ENCODE measurements around the gene MAP2K5. TPM values are rescaled to one million over a fixed set of nuclear protein-coding genes. Genes with fewer than 3 reads are reported as not detected.

Gene MAP2K5
- total and polyA plus RNA-seq, 10 of the 15 experiments (the other 5 are each of a cell fraction or from before 2014, with no cell fraction given), result 1.3 to 19.4 (median 9.6) TPM

GRCh38 chr15:67700023-67700422, 157.5 kb downstream of the MAP2K5 start:
- Histone ChIP-seq H3K79me2 (ENCODE audit: control insufficient read depth, insufficient read depth, low read length) (no peaks in the 10 kb centered on the region), H3K4me2 (ENCODE audit: control insufficient read depth, insufficient read depth) (no peak overlapping the region), H4K20me1 (ENCODE audit: control insufficient read depth, insufficient read depth) (no peaks in the 10 kb centered on the region; the same call in 1 of the 2 replicates), H3K4me1 (ENCODE audit: control insufficient read depth, insufficient read depth, low read length) (no peaks in the 10 kb centered on the region), H3K27ac (ENCODE audit: control insufficient read depth, insufficient read depth) (no peak overlapping the region), H3K9me3 (replicated peaks; ENCODE audit: control insufficient read depth, insufficient read depth, low read length) (no peaks in the 10 kb centered on the region; the same call in 2 of the 3 replicates), H3K36me3 (ENCODE audit: control insufficient read depth in 2 of 2, insufficient read depth in 2 of 2, low read length in 1 of 2) (peaks cover 0 to under 1% of the 10 kb centered on the region in 2 experiments; a peak in 2 of 4 replicates), H3K27me3 (replicated peaks in 1 of 2; ENCODE audit: control insufficient read depth in 2 of 2, insufficient read depth in 2 of 2, low read length in 1 of 2) (no peaks in the 10 kb centered on the region), H3K4me3 (no peak overlapping the region), H3K9ac (ENCODE audit: control insufficient read depth, insufficient read depth, low read length) (no peak overlapping the region), H2AFZ (ENCODE audit: control insufficient read depth, low read depth, low read length) (no peak overlapping the region)
- ChIA-PET CTCF (interaction anchor here (1.0 to 1.1 kb wide), 2 partner anchors 243 to 946 kb away, joined by 4 read pairs; no protein-coding TSS in a partner anchor), RAD21 (ENCODE audit: unreplicated experiment) (no interaction called here), POLR2A (no interaction called here), SMC1A (ENCODE audit: uncharacterized antibody, unreplicated experiment) (no interaction called here)
- intact Hi-C loops (cut with micrococcal nuclease; ENCODE audit: unreplicated experiment), result no loop called here
- BruUV-seq (replicated peaks), result no TSS peak
- FAIRE-seq (no peak), DNase-seq (ENCODE audit: low read depth, low spot score) (no peak), ATAC-seq (no peak)
- in situ Hi-C loops (cut with MboI), result no loop called here
- 100% methylated on average over 2 of the region's 2 CpGs for WGBS (ENCODE audit: insufficient coverage, insufficient replicate concordance, low lambda C conversion rate, missing lambda C conversion rate)
- no peak for TF ChIP-seq MXI1 (IDR thresholded peaks at IDR 0.05; ENCODE audit: low read depth, low read length)

DNA sequence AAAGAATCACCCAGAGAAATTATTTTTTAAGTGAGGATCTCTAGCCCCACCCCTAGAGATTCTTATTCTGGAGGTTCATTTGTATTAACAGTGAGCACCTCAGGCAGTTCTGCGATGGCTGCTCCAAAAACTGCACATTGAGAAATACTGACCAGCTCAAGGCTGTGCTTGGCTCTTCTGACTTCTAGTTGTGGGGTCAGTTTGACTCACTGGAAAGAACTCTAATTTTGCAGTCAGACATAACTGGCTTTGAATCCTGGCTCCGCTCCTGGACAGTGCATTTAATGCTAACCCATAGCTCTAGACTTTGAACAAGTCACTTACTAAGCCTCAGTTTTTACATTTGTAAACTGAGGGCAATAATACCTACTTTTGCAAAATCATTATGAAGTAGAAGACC, 159.2 kb downstream of the MAP2K5 start:
- in situ Hi-C loops (cut with MboI), result no loop called here
- TF ChIP-seq TCF7 (IDR thresholded peaks at IDR 0.05; ENCODE audit: borderline replicate concordance) (no peak), FOXM1 (IDR thresholded peaks at IDR 0.05; ENCODE audit: low read depth, low read length) (no peak), IRF4 (IDR thresholded peaks at IDR 0.05; ENCODE audit: low read depth, low read length) (no peak), CEBPB (IDR thresholded peaks at IDR 0.05; ENCODE audit: borderline replicate concordance in 1 of 2, low read depth in 2 of 2, low read length in 2 of 2) (no peak), YBX1 (IDR thresholded peaks at IDR 0.05) (no peak), CTCF (IDR thresholded peaks at IDR 0.05 in 2 of 3, conservative IDR thresholded peaks at IDR 0.05 in 1 of 3; ENCODE audit: control insufficient read depth in 2 of 3, extremely low read depth in 1 of 3, insufficient read depth in 1 of 3, low read depth in 3 of 3, low read length in 3 of 3) (no peak), PAX5 (IDR thresholded peaks at IDR 0.05; ENCODE audit: borderline replicate concordance, low read depth, low read length) (no peak), CHD2 (IDR thresholded peaks at IDR 0.05; ENCODE audit: borderline replicate concordance, low read depth, low read length) (no peak), MTA3 (IDR thresholded peaks at IDR 0.05; ENCODE audit: borderline replicate concordance, low read length) (no peak), JUNB (IDR thresholded peaks at IDR 0.05) (no peak), MYB (IDR thresholded peaks at IDR 0.05; ENCODE audit: borderline replicate concordance, low read depth, low read length) (no peak), E2F8 (IDR thresholded peaks at IDR 0.05; ENCODE audit: low read depth, partially characterized antibody) (no peak)
- TF ChIP-seq, protein P1, sequence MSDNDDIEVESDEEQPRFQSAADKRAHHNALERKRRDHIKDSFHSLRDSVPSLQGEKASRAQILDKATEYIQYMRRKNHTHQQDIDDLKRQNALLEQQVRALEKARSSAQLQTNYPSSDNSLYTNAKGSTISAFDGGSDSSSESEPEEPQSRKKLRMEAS (IDR thresholded peaks at IDR 0.05; ENCODE audit: low read depth, low read length), result no peak

More for the DNA sequence above, 159.2 kb downstream of the MAP2K5 start:
- FAIRE-seq, result no peak
- Histone ChIP-seq H3K4me2 (ENCODE audit: control insufficient read depth, insufficient read depth) (no peak overlapping the region), H3K79me2 (ENCODE audit: control insufficient read depth, insufficient read depth, low read length) (no peaks in the 10 kb centered on the region), H3K4me1 (ENCODE audit: control insufficient read depth, insufficient read depth, low read length) (no peaks in the 10 kb centered on the region), H3K27me3 (replicated peaks in 1 of 2; ENCODE audit: control insufficient read depth in 2 of 2, insufficient read depth in 2 of 2, low read length in 1 of 2) (no peaks in the 10 kb centered on the region), H2AFZ (ENCODE audit: control insufficient read depth, low read depth, low read length) (no peak overlapping the region), H3K9me3 (replicated peaks; ENCODE audit: control insufficient read depth, insufficient read depth, low read length) (no peaks in the 10 kb centered on the region; the same call in 2 of the 3 replicates), H3K27ac (ENCODE audit: control insufficient read depth, insufficient read depth) (no peak overlapping the region), H3K4me3 (no peak overlapping the region), H4K20me1 (ENCODE audit: control insufficient read depth, insufficient read depth) (no peaks in the 10 kb centered on the region), H3K36me3 (ENCODE audit: control insufficient read depth in 2 of 2, insufficient read depth in 2 of 2, low read length in 1 of 2) (peaks cover 0 to 2% of the 10 kb centered on the region in 2 experiments; a peak in 2 of 4 replicates), H3K9ac (ENCODE audit: control insufficient read depth, insufficient read depth, low read length) (no peak overlapping the region)
- ChIA-PET POLR2A (no interaction called here), SMC1A (ENCODE audit: uncharacterized antibody, unreplicated experiment) (interaction anchor here (0.6 to 0.7 kb wide), 2 partner anchors 42 to 84 kb away, joined by 3 read pairs; no protein-coding TSS in a partner anchor), RAD21 (ENCODE audit: unreplicated experiment) (no interaction called here), CTCF (no interaction called here)
- 100% methylated on average over 2 of the region's 2 CpGs for WGBS (ENCODE audit: insufficient coverage, insufficient replicate concordance, low lambda C conversion rate, missing lambda C conversion rate)
- BruUV-seq (replicated peaks), result no TSS peak
- intact Hi-C loops (cut with micrococcal nuclease; ENCODE audit: unreplicated experiment), result no loop called here
- ATAC-seq, result no peak
- DNase-seq (ENCODE audit: low read depth, low spot score), result no peak

Measured in GM12878 (cell line).